Activated CD8-positive, alpha-beta memory T cell treated with anti-CD3 and anti-CD28 coated beads, Interleukin-2, amount 50 U/mL, for 1 hour (primary cell): Measurements from ENCODE around the gene ZNF217.
"Not testable (repeated sequence)": the region's sequence is repeated elsewhere in the genome, so short reads cannot be mapped to it uniquely, and the experiment has no call there.

Experiments
- DNase-seq: peaks from one replicate; pipeline ENCODE4 v3.0.0-alpha.2; 2020; ENCODE audit errors: extremely low read depth

ZNF217 gene

DNA sequence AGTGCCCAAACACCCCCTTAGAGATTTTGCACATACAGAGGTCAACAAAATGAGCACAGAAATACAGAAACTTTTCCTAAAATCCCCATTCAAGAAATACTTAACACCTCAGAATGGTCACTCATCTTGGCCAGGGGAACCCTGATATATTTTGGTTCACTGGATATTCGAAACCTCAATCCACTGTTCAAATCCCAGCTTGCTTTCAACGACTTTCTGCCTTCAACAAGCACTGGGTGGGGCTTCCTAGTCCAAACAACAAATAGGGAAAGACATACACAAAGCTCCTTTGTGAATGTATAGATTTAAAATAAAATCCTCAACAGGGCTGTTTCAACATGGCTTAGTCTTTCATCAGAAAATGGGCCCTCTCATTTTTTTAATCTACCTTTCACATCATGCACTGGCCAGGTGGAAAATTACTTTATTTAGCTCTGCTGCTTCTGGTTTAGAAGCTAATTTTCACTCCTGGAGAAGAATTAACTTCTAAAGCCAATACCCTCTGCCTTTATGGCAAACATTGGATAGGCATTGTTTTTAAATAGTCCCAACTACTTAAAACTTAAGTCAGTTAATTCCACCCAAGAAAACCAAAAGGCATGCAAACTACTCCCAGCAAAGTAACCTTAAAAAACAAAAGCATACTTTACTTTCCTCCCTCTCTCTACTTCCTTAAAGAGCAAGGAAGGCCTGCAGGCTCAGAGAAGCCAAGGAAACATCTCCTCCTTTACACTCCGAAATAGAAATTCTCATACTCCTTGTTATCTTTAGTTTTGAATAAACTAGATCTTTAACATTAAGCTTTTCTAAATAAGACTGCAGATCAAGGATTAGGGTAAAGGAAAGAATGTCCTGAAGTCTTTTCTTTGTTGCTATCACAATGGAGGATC lies 9.7 kb downstream of the ZNF217 start:
- DNase-seq: not testable (repeated sequence)

DNA sequence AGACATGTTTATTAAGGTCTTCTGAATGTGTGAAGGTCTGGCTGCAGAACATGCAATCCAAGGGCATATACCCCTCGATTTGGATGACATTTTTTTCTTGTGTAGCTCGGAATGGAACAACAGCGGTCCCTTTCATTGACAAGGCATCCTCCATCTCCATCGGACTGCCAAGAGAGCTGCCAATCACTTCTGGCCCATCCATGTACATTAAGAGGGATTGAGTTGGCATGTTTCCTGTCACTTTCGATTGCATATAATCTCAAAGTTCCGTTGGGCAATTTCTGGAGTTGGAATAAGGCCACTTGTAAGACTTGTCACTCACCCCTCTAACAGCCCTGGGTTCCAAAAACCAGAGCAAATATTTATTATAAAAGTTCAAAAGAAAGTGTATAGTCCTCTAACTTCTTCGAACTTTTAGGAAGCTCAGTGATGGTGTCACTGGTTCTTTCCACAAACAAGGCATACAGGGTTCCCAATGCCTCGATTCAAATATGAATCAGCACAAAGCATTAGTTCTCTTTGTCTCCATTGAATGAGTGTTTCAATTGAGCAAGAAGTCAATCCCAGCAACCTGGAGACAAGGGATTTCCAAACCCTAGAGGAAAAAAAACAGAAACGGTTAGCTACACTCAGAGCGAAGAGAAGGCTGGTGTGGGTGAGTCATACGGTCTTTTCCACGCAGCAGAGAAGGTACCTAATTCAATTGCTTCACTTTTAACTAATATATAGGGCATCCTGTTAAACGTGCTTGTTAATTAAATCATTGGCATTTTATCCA lies 10.9 kb downstream of the ZNF217 start:
- no peak for DNase-seq

DNA sequence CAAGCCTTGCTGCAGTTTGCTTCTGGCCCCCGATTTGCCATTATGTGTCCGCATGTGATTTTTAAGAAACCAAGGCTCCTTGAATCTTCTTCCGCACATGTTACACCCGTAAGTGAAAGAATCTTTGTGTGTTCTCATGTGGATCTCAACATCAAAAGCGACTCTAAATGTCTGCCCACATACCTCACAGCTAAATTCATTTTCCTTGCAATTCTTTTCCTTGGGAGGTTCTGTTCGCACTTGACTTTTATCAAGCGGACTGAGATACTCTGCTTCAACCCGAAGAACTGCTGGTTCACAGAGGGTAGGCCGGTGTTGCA lies 11.4 kb downstream of the ZNF217 start:
- DNase-seq: no peak

DNA sequence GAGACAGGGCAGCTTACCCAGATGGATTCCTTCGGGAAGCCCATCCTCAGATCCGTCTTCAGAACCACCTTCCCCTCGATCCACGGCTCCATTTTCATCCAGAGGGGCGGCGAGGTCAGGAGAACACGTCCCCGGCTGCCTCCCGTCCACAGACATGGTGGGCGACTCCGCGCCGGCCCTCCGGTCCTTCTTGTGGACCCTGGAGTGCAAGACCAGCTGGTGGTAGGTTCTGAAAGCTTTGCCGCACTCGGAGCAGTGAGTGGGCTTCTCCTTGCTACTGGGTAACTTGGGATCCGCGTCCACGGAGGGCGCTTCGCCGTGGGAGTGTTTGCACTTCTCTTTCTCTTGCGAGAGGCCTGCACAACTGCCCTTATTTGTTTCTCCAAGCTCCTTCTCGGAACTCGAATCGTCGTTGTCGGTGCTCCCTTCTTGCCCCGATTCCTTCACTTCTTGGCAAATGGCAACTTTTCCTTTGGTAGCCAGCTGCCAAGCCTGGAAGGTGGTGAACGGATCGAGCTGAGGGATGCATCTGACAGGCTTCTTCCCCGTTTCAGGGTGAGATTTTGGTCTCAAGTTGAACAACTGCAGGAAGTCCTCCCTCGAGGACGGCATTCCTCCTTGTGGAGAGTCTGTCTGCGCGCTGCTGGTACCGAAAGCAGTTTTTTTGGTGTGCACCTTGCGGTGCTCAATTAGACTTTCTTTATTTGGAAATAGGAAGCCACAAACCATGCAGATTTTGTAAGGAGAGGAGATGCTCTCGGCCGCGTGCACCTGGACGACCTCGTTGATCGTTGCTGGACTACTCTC lies 12.0 kb downstream of the ZNF217 start:
- DNase-seq: no peak

DNA sequence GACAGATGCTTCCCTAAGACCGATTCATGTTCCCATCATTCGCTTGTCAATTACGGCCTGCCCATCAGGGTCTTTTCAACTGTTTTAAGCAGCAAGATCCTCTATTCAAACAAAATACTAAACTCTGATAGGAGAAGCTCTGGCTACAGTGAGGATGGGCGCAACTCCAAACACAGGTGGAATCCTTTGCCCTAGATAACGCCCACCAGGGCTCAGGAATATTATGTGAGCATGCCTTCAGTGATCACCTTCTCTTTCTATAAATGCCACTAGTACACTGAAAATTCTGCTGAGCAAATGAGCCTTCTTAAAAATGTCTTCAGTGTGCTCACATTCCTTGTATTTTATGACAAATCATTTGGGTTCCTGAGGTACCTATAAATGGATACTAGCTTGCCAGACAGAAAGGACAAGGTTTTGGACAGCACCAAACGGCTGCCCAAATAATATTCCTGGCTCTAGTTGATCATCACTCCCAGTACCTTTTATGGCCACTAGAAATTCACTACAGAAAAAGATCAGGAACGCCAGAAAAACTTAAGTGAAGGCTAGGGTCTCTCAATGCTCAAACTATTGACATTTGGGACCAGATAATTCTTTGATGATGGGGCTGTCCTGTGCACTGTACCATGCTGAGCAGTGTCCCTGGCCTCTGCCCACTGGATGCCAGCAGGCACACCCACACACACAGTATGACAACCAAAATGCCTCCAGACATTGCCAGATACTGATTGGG lies 13.1 kb downstream of the ZNF217 start:
- no peak for DNase-seq

DNA sequence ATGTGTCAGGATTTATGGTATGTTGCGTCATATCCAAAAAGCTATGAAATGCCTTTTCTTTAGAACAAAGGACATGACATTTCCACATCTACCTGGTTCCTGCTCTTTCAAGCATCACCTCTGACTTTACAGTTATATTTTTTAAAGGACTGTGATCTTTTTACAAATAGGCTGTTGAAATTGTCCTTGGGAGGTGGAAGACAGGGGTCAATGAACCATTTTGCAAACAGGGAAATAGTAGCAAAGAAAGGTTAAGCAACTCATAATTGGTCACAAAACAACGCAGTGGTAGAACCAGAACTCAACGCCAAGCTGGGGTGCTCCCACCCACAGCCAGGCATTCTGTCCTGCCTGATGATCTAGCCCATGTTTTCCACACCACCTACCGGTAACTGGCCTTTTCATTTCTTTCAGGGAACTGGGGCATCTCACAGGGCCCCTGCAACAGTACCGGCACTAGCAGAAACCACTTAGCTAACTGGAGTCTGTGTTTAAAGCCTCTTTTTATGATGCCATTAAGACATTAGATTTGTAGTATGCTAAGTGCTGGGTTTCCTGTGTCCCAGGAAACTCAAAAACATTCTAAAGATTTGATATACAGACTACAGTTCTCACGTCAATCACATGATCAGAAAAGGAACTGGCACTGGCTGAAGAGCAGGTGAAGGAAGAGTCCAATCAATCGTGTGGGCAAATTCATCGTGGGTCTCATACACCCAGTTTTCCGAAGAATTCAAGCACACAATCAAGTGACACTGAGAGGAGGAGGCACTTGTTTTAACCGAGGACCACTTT lies 13.9 kb downstream of the ZNF217 start:
- no peak for DNase-seq

DNA sequence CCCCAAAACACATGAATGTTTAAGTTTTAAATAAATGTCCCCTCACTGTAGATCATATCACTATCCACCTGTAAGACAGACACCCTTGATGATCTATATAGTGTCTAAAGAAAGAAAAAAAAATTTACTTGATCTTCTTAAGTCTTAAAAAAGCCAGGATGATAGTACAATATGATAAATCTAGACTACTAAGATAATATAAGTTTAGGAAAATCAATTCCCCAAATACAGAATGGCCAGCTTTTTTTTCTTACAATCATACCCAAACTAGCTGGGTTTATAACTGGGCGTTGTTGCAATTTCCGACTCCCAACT lies 14.4 kb downstream of the ZNF217 start:
- no peak for DNase-seq

DNA sequence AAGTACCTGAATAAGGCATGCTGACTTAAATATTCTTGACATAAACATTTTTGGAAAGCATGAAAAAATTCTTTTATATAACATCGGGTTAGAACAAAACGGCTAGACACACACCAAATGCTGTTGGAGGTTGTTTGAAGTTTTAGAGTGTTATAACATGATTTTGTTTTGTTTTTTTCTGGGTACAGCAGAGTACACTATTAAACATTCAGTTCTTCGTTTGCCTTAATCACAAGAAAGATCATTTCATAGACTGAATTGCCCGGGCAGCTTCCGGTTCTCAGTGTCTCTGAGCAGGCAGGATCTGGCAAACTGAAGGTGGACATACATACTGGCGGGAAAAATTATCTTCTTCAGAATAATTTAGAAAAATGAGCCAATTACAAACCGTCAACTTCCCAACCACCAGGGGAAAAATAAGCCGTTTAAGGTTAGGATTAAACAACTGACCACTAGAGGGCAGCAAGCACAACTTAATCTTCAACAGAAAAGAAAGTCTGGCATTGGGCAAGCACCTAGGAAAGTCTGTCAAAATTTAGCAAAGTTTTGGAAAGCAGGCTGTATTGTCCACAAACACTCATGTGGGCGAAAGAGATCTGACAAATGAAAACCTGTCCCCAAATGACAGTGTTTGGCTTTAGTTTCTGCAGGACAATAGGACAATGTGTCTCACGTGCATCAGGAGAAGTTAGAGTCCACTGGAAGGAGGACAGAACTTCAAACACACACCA lies 15.0 kb downstream of the ZNF217 start:
- peak; percentile 67 for DNase-seq

DNA sequence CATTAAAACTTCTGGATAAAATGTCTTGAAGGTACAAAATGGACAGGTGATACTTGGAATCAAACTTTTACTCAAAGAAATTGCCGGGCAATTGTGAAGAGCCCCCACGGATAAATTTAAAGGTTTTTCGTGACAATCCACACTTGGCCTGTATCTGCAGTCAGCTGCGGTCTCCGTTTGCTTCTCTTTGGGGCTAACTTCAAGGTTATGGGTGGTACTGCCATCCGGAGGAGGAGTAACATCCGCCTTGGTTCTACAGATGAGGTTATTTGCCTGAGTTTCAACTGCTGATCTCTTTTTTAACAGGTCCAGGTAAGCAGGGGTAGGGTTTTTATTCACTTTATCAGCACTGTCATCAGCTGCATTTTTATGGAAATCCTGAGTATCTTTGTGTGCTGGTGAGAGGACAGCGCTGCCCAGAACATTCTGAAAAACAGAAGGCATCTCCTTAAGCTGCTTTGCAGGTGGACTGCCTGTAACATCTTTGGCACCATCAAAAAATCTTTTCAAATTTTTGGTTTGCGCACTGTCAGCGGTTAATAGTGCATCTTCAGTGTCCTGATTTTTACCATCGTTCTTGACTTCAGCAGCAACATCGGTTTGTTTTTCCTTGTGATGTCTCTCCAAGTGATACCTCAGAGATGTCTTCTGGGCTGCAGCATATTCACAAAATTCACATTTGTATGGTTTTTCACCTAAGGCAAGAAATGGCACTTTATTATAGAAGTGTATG lies 16.9 kb downstream of the ZNF217 start:
- DNase-seq: no peak

DNA sequence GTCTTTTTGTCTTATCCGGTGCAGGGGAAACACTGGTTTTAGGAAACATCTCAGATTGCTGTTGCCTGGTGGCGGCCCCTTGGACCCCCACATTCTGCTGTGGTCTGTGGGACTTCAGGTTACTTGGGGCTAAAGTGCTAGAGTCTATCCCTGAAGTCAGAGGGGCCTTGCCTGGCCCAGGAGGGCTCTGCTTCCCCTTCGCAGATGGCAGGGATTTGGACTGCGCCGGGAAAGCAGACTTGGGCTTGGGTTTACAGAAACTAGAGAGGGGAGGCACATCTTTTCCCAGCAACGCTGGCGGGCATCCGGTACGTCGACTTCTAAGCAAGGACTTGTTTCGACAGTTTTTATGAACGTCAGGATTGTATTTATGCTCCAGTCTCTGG lies 17.5 kb downstream of the ZNF217 start:
- DNase-seq: no peak

DNA sequence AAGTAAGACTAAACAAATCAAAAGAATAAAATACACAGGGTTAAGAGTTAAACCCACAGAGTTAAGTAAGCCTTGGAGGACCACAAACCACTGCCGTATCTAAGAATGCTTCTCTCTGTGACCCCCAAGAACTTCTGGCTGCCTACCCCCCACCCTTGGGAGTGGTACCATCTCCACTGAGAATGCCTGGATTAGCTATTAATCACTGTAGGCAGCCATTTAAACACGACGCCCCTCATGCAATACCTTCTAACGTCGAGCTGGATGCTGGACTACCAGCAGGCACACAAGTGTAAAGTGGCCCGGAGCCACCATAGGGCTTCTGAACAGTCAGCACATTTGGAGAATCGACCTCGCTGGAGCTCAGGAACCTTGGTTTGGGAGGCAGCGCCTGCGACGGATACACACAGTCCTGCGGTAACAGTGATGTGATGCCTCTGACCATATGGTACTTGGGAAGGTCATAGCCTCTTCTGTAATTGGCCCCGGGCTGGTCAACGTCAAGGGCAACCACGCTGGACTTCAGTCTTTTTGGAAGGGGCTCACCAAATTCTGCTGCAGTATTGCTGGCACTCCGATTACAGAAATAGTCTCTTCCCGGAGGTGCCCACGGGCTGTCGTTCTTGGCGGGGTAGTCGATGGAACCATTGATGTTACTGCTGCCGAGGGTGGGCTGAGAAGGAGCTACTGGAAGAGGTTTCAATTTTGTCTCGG lies 18.0 kb downstream of the ZNF217 start:
- no peak for DNase-seq

DNA sequence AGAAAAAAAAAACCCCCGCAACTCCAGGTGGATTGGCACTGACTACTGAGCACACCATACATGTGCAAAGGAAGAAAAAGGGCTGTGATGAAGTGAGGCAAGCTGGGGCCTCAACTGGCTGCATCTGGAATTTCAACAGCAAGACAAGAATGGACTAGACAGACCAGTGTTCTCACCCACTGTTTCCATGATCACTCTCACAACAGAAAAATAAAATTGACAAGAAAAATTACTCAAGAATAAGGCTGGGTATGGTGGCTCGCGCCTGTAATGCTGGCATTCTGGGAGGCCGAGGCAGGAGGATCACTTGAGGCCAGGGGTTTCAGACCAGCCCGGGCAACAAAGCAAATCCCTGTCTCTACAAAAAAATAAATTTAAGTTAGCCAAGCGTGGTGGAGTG lies 18.8 kb downstream of the ZNF217 start:
- no peak for DNase-seq

DNA sequence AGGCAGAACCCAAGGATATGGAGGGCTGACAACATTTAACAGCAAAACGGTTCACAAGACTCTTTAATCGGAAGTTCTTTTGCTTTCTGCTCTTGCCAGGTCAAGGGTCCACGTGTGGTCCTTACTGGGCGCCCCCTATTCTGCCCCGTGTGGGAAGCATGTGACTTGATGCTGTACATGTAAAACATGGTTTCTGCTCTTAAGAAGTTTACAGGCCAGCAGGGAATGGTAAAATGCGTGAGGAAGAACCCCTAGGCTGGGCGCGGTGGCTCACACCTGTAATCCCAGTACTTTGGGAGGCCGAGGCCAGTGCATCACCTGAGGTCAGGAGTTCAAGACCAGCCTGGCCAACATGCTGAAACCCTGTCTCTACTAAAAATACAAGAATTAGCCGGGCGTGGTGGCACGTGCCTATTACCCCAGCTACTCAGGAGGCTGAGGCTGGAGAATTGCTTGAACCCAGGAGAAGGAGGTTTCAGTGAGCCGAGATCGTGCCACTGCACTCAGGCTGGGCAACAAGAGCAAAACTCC lies 19.3 kb downstream of the ZNF217 start:
- DNase-seq: no peak

DNA sequence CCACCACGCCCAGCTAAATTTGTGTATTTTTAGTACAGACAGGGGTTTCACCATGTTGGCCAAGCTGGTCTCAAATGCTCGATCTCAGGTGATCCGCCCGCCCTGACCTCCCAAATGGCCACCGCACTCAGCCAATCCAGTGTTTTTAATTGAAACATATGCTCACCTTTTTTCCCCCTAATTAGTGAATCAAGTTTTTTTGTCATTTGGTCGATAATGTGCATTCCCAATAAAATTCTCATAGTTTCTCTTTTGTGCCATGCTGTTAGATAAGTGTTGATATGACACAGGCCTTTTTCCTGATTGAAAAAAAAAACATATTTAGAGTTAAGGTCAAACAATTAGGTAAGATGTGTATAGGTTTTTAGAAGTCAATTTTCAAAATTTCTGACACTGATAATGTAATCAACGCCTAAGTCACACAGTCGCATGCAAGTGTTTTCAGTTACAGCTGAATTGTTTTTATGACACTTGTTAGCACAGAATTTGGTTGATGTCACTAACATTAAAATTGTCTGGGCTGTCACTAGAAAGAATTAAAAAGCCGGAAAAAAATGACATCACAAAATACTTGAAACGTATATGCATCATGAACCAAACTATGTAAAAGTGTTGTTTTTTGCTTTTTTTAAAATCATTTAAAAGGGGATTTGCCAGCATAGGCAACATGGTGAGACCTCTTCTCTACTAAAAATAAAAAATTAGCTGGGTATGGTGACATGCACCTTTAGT lies 21.9 kb downstream of the ZNF217 start:
- DNase-seq: no peak

DNA sequence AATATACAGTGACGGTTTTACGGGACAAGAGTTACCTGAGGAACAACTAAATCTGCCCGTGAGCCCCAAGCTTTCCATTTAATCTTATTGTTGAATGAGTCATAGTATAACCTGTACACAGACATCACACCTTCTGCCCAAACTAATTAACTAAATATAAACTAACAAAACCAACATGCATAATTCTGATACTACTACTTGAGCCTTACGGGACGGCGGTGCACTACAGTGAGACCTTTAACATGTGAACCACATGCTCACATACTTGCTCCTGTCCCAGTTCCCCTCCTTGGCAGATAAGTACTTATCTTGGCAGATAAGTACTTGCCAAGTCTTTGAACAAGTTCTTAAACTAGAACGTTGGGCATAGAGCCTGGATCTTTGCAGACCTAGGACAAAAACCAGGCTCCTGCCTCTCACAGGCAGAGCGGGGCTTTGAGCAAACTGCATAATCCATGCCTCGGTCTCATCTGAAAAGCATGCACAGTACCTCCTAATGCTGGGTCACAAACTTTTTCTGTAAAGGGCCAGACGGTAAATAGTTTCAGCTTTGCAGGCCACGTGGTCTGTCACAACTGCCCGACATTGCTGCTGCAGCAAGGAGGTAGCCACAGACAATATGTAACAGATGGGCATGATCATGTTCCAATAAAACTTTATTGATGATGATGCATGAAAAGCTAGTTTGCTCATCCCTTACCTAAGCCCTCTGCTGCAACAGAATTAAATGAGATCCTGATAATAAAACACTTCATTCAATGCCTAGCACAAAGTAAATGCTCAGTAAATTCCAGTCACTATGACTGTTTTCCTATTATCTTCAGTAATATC lies 23.0 kb downstream of the ZNF217 start:
- DNase-seq: no peak

DNA sequence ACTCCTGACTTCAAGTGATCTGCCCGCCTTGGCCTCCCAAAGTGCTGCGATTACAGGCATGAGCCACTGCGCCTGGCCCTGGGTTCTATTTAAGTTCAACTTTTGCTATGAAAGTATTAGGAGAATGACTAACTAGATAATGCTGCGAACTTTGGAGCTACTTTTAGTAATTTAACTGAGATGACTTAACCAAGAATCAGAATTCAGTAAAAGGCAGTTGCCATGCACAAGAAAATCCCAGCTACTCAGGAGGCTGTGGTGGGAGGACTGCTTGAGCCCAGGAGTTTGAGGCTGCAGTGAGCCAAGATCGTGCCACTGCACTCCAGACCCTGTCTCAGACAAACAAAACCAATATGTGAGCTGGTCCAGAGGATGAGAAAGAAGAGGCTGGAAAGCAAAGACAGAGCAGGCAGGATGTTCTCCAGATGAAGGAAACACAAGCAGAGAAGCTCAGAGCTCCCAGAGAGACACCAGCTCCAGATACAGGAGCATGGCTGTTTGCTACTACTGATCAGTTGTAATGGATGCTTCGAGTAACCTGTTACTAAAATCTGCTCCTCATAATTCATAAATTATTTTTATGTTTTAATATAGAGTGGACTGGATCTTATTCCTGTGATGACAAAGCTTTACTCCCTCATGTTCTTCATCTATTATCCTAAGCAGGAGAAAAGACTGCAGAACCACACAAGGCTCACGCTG lies 23.9 kb downstream of the ZNF217 start:
- DNase-seq: no peak

DNA sequence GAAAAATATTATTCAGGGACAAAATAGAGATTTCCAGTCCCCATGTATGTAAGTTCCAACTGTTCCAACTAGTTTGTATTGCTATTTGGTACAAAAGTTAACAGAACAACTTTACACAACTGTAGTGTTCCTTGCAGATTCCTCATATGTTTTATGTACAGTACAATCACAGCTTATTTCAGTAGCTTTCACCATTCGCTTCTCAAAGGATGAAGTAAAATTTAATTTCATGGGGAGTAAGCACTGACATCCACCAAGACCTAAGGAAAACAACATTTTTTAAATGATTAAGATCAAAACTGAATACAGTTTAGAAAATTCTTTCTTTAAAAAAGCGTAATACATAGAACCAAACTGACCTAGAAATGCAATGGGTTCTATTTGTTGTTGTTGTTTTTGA lies 24.6 kb downstream of the ZNF217 start:
- DNase-seq: no peak
